ENCODE measurements around the gene CILP.

GRCh38 chr15:65254758-65255157 is 43.5 kb upstream of the CILP start:
- TF ChIP-seq CTCF (IDR thresholded peaks at IDR 0.05) (no peak), POLR2A (IDR thresholded peaks at IDR 0.05) (no peak)

Data from prostate gland (tissue), 2 donors.